ENCODE measurements around the gene BRD9.
A peak's percentile ranks its signal among the peaks of the same experiment; 100 is the strongest.
"Not testable (repeated sequence)": the region's sequence is repeated elsewhere in the genome, so short reads cannot be mapped to it uniquely, and the experiment has no call there.

The BRD9 gene

GRCh38 chr5:892394-893136, at the start of gene BRD9, which contains the start of gene TRIP13:
TSS of gene BRD9 (minus strand) at chr5:892801. CDS start at chr5:892657, 144 bp downstream.
TSS of gene TRIP13 (plus strand) at chr5:892884. CDS start at chr5:892999, 115 bp downstream.
- peak; percentile 91 for DNase-seq (ENCODE audit: low read depth, low spot score)

- DNase-seq (ENCODE audit: low read depth, low spot score): not testable (repeated sequence)
Measured at GRCh38 chr5:940741-941140, 48.1 kb upstream of the BRD9 start.

GRCh38 chr5:939368-939767, 46.8 kb upstream of the BRD9 start:
- no peak for DNase-seq (ENCODE audit: low read depth, low spot score)

- DNase-seq (ENCODE audit: low read depth, low spot score): no peak
Measured at GRCh38 chr5:937151-937924, 44.7 kb upstream of the BRD9 start.

- no peak for DNase-seq (ENCODE audit: low read depth, low spot score)
Measured at GRCh38 chr5:936149-937144, 43.8 kb upstream of the BRD9 start.

GRCh38 chr5:935510-936084, 43.0 kb upstream of the BRD9 start:
- DNase-seq (ENCODE audit: low read depth, low spot score): no peak

- DNase-seq (ENCODE audit: low read depth, low spot score): not testable (repeated sequence)
Measured at GRCh38 chr5:934381-934967, 41.9 kb upstream of the BRD9 start.

- not testable (repeated sequence) for DNase-seq (ENCODE audit: low read depth, low spot score)
Measured at GRCh38 chr5:933951-934350, 41.4 kb upstream of the BRD9 start.

- no peak for DNase-seq (ENCODE audit: low read depth, low spot score)
Measured at GRCh38 chr5:933251-933861, 40.8 kb upstream of the BRD9 start.

- DNase-seq (ENCODE audit: low read depth, low spot score): no peak
Measured at GRCh38 chr5:932628-933250, 40.1 kb upstream of the BRD9 start.

- DNase-seq (ENCODE audit: low read depth, low spot score): no peak
Measured at GRCh38 chr5:932151-932627, 39.6 kb upstream of the BRD9 start.

- no peak for DNase-seq (ENCODE audit: low read depth, low spot score)
Measured at GRCh38 chr5:931570-932145, 39.1 kb upstream of the BRD9 start.

- DNase-seq (ENCODE audit: low read depth, low spot score): no peak
Measured at GRCh38 chr5:930866-931265, 38.3 kb upstream of the BRD9 start.

- DNase-seq (ENCODE audit: low read depth, low spot score): no peak
Measured at GRCh38 chr5:929596-929995, 37.0 kb upstream of the BRD9 start.

- not testable (repeated sequence) for DNase-seq (ENCODE audit: low read depth, low spot score)
Measured at GRCh38 chr5:929182-929581, 36.6 kb upstream of the BRD9 start.

GRCh38 chr5:927172-928015, 34.8 kb upstream of the BRD9 start:
- no peak for DNase-seq (ENCODE audit: low read depth, low spot score)

- DNase-seq (ENCODE audit: low read depth, low spot score): peak; percentile 73
Measured at GRCh38 chr5:926417-927171, 34.0 kb upstream of the BRD9 start.
